ENCODE data around the gene GAB2.

Gene GAB2

DNA sequence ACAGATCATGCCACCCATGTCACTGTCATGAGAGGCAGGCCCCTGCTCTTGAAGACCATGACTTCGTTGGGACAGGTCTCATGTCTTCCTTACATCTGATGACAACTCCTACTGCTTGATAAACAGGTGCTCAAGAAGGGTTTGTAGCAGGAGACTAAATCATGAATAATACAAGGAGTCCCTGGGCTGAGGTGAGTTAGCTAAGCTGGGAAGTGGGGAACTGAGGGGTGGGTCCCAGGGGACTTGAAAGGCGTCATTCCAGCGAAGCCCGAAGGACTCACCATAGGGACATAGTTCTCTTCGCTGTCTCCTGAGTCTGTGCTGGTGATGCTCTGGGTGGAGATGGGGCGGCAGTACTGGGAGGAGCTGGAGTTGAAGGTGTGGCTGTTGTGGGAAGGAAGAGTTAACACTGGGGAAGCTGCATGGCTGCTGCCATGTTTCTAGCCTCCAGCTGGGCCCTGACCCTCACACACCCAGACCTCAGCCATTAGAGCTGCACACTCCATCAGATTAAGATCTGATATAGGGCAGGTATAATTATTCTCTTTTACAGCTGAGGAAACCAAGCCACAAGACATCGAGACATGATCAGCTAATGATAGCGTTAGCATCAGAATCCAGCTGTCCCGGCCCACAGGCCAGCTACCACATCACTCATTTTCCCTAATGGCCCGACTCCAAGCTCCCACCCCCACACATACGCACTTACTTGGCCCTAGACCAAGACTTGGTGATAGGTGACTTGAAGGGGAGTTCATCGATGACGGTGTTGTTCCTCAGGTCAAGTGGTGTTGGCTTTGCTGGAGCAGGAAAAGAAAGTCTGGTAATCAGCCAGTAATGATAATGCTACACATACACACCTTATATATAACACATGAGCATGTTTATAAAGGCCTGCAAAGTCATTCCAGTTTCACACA, 196.0 kb downstream of the GAB2 start:
- DNase-seq (ENCODE audit: low read depth in 2 of 2), result no peak

- DNase-seq (ENCODE audit: low read depth in 2 of 2), result no peak
These were observed 197.1 kb downstream of the GAB2 start for GRCh38 chr11:78220218-78221157.

- no peak for DNase-seq (ENCODE audit: low read depth in 2 of 2)
These were observed 198.0 kb downstream of the GAB2 start for GRCh38 chr11:78219493-78220217.

GRCh38 chr11:78218707-78219492, 198.7 kb downstream of the GAB2 start:
- no peak for DNase-seq (ENCODE audit: low read depth in 2 of 2)

GRCh38 chr11:78217650-78218541, 199.7 kb downstream of the GAB2 start:
- no peak for DNase-seq (ENCODE audit: low read depth in 2 of 2)

DNA sequence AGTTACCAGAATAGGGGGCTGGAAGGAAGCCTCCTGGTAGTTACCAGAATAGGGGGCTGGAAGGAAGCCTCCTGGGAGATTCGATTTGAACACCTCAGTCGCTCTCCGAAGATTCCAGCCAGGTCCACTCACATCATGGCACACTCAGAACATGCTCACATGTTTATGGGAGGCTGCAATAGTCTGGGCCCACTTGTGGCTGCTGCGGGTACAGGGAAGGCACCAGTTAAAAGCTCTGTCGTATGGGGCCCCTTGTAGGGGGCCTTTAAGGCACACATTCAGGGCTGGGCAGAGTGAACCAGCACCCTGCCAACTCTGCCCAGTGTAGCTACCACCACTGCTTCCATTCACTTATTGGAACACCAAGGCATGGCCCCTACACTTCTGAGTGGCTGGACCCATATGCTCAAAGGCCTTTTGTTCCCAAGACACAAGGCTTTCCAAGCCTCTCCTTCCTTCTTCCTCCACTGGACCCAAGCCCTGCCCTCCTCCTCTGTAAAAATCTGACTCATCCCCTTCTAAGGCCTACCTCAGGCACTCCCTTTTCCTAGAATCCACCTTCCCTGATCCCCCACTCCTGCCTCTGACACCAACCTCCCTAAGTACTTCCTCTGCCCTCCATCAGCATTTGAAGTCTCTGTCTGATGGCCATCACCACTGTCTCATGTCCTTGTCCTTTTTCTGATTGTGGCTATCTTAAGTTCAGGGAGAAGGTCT, 200.9 kb downstream of the GAB2 start:
- no peak for DNase-seq (ENCODE audit: low read depth in 2 of 2)

DNA sequence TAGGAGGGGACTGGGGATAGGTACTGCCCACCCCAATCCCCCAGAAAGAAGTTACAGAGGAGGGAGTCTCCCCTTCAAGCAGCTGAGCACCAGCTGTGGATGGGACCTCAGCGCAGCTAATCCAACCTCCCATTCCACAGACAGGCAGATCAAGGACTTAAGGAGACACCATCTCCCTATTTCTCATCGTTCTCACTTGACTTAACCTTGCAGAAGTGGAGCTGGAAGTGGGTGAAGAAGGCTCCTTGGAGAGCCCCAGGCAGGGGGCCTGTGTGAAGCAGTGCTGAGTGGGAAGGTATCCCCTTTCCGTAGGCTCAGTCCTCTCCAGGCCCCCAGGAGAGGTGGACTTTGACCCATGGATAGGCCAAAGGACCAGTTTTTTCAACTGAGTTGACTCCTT, 201.6 kb downstream of the GAB2 start:
- DNase-seq (ENCODE audit: low read depth in 2 of 2), result no peak

DNA sequence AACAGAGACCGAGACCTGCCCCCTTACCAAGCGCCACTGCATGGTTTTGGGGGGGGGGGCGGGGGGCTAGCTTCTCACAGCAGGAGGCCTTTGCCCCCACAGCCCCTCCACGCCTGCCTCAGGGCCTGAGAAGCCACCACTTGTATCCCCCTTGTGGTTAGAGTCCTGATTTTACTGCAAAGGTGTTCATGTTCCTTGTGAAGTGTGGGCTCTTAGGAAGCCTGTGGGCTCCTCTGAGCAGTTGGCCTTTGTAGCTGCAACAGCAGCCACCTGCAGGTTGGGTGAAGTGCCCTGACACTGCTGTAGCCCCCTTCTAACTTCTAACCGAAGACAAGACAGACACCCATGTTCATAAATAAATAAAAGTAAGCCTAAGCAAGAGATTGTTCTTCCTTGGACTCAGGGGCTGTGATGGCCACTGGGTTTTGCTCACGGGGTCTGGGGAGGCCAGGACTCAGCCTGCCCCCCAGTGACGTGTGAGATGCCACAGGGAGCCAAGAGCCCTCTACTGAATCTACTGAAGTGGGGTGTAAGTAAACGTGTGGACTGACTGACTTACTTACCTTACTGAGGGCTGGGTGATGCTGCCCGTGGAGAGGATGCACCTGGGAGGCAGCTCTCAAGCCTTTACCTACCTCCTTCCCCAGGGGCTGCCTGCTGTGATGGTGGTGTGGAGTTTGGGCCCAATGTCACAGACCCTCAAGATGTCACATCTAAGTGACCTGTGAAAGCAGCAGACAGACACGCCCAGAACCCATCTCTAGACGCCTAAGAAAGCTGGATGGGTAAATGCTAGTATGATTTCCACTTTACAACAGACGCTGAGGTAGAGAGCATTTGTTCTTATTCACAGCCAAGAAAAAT, 203.1 kb downstream of the GAB2 start:
- no peak for DNase-seq (ENCODE audit: low read depth in 2 of 2)

DNA sequence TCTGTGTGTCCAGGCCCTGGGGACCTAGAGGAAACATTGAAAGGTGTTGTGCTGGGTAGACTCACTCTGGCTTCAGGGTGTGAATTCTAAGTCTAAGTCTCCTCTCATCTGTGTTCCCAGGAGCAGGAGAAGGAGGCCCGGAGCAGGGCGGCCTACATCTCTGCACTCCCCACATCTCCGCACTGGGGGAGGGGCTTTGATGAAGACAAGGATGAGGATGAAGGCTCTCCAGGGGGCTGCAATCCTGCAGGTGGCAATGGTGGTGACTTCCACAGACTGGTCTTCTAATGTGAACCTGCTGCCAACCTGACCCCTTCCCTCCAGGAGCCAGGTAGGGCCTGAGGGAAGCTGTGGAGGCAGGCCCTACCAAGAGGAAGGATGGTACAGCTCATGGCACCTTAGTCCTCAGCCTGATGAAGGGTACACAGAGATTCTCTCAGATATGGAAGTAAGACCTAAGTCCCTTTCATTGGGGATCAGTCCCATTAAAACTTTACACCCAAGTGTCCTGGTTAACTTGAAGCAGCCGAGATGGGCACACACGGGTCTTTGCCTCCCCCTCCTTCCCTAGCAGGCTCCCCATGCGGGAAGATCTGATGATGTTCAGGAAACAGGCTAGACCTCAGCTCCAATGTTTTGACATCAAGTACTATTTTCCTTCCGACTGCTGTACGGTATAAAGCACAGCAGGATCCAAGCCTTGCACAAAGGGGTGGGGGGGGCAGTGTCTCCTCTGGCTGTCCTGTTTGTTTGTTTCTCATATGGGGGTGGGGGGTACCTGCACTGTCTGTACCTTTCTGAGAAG, 203.9 kb downstream of the GAB2 start:
- DNase-seq (ENCODE audit: low read depth in 2 of 2), result no peak

GRCh38 chr11:78212586-78213371, 204.8 kb downstream of the GAB2 start:
- DNase-seq (ENCODE audit: low read depth in 2 of 2), result no peak

- no peak for DNase-seq (ENCODE audit: low read depth in 2 of 2)
These were observed 206.1 kb downstream of the GAB2 start for GRCh38 chr11:78211565-78211964.

DNA sequence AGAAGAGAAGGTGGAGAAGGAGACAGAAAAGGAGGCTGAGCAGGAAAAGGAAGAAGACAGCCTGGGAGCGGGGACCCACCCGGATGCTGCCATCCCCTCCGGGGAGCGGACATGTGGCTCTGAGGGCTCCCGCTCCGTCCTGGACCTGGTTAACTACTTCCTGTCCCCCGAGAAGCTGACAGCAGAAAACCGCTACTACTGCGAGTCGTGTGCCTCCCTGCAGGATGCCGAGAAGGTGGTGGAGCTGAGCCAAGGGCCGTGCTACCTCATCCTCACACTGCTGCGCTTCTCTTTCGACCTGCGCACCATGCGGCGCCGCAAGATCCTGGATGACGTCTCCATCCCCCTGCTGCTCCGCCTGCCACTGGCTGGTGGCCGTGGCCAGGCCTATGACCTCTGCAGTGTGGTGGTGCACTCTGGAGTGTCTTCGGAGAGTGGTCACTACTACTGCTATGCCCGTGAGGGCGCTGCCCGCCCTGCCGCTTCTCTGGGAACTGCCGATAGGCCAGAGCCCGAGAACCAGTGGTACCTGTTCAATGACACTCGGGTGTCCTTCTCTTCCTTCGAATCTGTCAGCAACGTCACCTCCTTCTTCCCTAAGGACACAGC, 207.5 kb downstream of the GAB2 start:
- DNase-seq (ENCODE audit: low read depth in 2 of 2), result no peak

- DNase-seq (ENCODE audit: low read depth in 2 of 2), result no peak
These were observed 208.1 kb downstream of the GAB2 start for GRCh38 chr11:78209478-78209877.

- DNase-seq (ENCODE audit: low read depth in 2 of 2), result no peak
These were observed 209.1 kb downstream of the GAB2 start for GRCh38 chr11:78208257-78209165.

DNA sequence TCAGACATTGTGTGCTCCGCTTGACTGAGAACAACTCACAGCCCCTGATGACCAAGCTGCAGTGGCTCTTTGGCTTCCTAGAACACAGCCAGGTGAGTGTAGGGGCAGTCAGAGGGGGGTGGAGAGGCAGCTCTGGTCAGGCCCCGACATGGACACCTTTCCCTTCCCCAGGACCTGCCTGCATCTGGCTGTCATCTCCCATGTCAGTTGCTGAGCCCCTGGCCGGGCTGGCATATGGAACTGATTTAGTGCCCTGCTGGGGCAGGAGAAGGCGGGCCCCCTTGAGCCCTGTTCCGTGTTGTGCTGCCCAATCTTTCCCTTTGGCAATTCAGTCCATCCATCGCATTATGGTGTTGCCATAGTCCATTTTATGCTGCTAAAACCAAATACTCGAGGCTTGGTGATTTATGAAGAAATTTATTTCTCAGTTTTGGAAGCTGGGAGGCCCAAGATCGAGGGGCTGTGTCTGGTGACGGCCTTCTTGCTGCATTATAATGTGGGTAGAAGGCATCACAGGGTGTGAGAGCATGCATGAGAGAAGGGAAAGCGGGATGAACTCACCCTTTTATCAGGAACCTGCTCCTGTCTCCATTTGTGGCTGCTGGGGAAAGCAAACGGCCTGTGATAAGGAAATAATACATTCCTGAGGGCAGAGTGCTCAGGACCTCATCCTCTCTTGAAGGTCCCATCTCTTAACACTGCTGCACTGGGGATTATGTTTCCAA, 209.9 kb downstream of the GAB2 start:
- no peak for DNase-seq (ENCODE audit: low read depth in 2 of 2)

All from activated CD8-positive, alpha-beta memory T cell treated with anti-CD3 and anti-CD28 coated beads for 4 hours (primary cell).